DOHH2 (cell line): ENCODE data around the gene SLC12A7.
"Not testable (repeated sequence)": the region's sequence is repeated elsewhere in the genome, so short reads cannot be mapped to it uniquely, and the experiment has no call there.

ENCODE experiments used
- H3F3A ChIP-seq: fragments of 200-600 bp; sonication (generic), shearing (Covaris generic); 2 replicates; pipeline ENCODE4 v1.6.0; 2016; ENCODE audit warnings: antibody characterized with exemption, mild to moderate bottlenecking; ENCODE audit not compliant: control insufficient read depth, insufficient read depth
- H3K27ac ChIP-seq: fragments of 200-600 bp; sonication (generic); 2 replicates; pipeline ENCODE4 v1.5.1; 2014; ENCODE audit warnings: low read depth, mild to moderate bottlenecking, low read length, moderate library complexity
- H3K27me3 ChIP-seq: fragments of 200-600 bp; sonication (generic); 2 replicates; pipeline ENCODE4 v1.6.1; 2014; ENCODE audit warnings: mild to moderate bottlenecking, low read length, mixed read lengths; ENCODE audit not compliant: control insufficient read depth
- H3K36me3 ChIP-seq: fragments of 200-600 bp; sonication (generic); 2 replicates; pipeline ENCODE4 v1.6.1; 2014; ENCODE audit warnings: mild to moderate bottlenecking, low read length, moderate library complexity, mixed read lengths; ENCODE audit not compliant: control insufficient read depth
- H3K4me1 ChIP-seq: fragments of 200-600 bp; sonication (generic); 2 replicates; pipeline ENCODE4 v1.6.1; 2014; ENCODE audit warnings: mild to moderate bottlenecking, low read length, mixed read lengths; ENCODE audit not compliant: control insufficient read depth
- H3K4me2 ChIP-seq: fragments of 200-600 bp; sonication (generic); 2 replicates; pipeline ENCODE4 v1.6.0; 2014; ENCODE audit warnings: mild to moderate bottlenecking, low read length, moderate library complexity
- H3K4me3 ChIP-seq: fragments of 200-600 bp; sonication (generic); 2 replicates; pipeline ENCODE4 v1.5.1; 2014; ENCODE audit warnings: mild to moderate bottlenecking, low read length, mixed read lengths
- H3K79me2 ChIP-seq: fragments of 200-600 bp; sonication (generic); 2 replicates; pipeline ENCODE4 v1.6.1; 2014; ENCODE audit warnings: mild to moderate bottlenecking, low read length, mixed read lengths; ENCODE audit not compliant: control insufficient read depth
- H3K9me2 ChIP-seq: fragments of 200-600 bp; sonication (generic); replicated peaks from 2 replicates; pipeline ENCODE4 v1.6.1; 2014; ENCODE audit warnings: mild to moderate bottlenecking, low read length, mixed read lengths; ENCODE audit not compliant: control insufficient read depth
- H3K9me3 ChIP-seq: fragments of 200-600 bp; sonication (generic); 2 replicates; pipeline ENCODE4 v1.6.1; 2014; ENCODE audit warnings: antibody characterized with exemption, low read length, mixed read lengths; ENCODE audit not compliant: control insufficient read depth, insufficient read depth
- H4K20me1 ChIP-seq: fragments of 200-600 bp; sonication (generic); 2 replicates; pipeline ENCODE4 v1.6.0; 2014; ENCODE audit warnings: low read depth, mild to moderate bottlenecking, antibody characterized with exemption, low read length, moderate library complexity; ENCODE audit not compliant: control insufficient read depth, insufficient read depth
- EZH2phosphoT487 ChIP-seq: fragments of 200-600 bp; sonication (generic); IDR thresholded peaks from 2 replicates; pipeline ENCODE4 v1.6.1; 2017; ENCODE audit warnings: borderline replicate concordance, mild to moderate bottlenecking, antibody characterized with exemption, low read length, moderate library complexity, mixed read lengths
- TF ChIP-seq, protein P1 (sequence below): fragments of 200-600 bp; sonication (generic); IDR thresholded peaks from one replicate; pipeline ENCODE4 v1.5.1; 2014; ENCODE audit warnings: antibody characterized with exemption, mild to moderate bottlenecking, low read depth, low read length; ENCODE audit not compliant: poor library complexity, severe bottlenecking

The SLC12A7 gene

DNA sequence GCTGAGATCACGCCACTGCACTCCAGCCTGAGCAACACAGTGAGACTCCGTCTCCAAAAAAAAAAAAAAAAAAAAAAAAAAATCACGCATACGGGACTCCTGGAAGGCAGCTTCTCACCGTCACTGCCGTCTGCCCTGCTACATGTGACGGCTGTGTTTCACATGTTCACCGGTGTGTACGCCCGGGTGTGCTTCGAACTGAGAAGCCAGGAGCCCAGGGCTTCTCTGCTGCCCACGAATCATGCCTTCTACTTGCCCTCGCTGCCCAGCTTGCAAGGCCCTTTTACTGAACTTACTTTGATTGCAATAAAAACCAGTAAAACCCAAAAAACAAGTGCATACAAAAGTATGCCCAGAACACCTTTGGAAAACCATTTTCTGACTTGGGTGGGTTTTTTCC lies 109.0 kb downstream of the SLC12A7 start:
- Histone ChIP-seq H3K4me2 (no peak overlapping the region), H3K4me1 (no peaks in the 10 kb centered on the region)
- no peak for TF ChIP-seq EZH2phosphoT487
- TF ChIP-seq, protein P1, sequence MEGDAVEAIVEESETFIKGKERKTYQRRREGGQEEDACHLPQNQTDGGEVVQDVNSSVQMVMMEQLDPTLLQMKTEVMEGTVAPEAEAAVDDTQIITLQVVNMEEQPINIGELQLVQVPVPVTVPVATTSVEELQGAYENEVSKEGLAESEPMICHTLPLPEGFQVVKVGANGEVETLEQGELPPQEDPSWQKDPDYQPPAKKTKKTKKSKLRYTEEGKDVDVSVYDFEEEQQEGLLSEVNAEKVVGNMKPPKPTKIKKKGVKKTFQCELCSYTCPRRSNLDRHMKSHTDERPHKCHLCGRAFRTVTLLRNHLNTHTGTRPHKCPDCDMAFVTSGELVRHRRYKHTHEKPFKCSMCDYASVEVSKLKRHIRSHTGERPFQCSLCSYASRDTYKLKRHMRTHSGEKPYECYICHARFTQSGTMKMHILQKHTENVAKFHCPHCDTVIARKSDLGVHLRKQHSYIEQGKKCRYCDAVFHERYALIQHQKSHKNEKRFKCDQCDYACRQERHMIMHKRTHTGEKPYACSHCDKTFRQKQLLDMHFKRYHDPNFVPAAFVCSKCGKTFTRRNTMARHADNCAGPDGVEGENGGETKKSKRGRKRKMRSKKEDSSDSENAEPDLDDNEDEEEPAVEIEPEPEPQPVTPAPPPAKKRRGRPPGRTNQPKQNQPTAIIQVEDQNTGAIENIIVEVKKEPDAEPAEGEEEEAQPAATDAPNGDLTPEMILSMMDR: no peak

DNA sequence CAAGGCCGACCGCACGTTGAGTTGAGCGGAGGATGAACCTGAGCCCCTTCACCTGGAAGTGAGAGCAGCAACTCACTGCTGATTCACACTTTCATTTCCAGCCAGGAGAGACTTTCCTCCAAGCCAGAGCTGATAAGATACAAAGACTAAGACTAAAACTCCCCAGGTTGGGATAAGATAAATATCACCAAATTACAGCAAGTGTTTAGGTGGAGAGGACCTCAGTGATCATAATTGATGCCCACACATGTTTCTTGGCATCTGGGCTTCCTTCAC lies 109.7 kb downstream of the SLC12A7 start:
- TF ChIP-seq, protein P1: no peak
- no peak for TF ChIP-seq EZH2phosphoT487
- Histone ChIP-seq H3F3A (no peaks in the 10 kb centered on the region), H3K9me2 (no peaks in the 10 kb centered on the region), H3K4me3 (no peak overlapping the region), H3K4me1 (no peaks in the 10 kb centered on the region), H4K20me1 (no peaks in the 10 kb centered on the region), H3K9me3 (no peaks in the 10 kb centered on the region), H3K27me3 (0 out of 2 replicates have a peak, but pooled peaks cover 3% of the 10 kb centered on the region), H3K79me2 (no peaks in the 10 kb centered on the region), H3K36me3 (no peaks in the 10 kb centered on the region), H3K4me2 (no peak overlapping the region), H3K27ac (no peak overlapping the region)

More for the DNA sequence above, 109.0 kb downstream of the SLC12A7 start:
- Histone ChIP-seq H3F3A (no peaks in the 10 kb centered on the region), H3K36me3 (no peaks in the 10 kb centered on the region), H3K9me2 (no peaks in the 10 kb centered on the region), H3K79me2 (no peaks in the 10 kb centered on the region), H3K27me3 (peaks cover 7% of the 10 kb centered on the region), H3K9me3 (no peaks in the 10 kb centered on the region), H4K20me1 (no peaks in the 10 kb centered on the region), H3K4me3 (no peak overlapping the region), H3K27ac (no peak overlapping the region)

DNA sequence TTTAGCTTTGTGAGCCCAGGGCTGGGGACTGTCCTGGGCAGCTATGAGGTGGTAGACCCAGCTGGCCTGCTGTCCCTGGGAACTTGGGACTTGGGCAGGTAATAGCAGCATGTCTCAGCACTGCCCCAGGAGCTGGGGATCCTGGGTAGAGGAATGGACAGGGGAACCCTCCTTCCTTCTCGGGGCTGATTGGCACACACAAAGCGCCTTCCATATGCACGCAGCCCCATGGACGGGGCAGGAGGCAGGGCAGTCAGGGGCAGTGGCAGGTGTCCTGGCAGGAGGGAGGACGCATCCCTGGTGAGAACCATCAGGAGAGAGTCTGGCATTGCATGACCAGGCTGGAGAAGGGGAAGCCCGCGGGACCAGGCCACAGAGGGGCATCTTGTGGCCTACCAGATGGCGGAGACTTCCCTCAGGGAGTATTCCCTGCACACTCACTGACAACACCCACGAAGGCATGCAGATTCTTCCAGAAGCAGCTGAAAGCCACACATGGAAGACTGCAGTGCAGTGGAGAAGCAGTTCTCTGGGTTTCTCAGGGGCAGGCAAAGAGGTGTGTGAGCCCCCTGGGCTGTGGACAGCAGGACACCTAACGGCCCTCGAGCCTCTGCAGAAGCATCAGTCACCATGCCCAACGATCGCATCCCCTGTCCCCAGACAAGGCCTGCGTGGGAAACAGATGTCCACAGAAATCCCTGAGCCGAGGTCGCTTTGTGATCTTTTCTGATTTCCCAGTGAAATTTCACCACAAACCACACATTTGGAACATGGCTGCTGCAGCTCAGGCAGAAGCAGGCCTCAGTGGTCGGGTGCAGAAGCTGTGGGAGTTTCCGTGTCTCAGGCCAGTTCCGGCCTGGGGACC lies 110.2 kb downstream of the SLC12A7 start:
- H3K9me2 ChIP-seq: no peaks in the 10 kb centered on the region
- H3K36me3 ChIP-seq: no peaks in the 10 kb centered on the region
- no peaks in the 10 kb centered on the region for H3K9me3 ChIP-seq
- H3K4me1 ChIP-seq: no peaks in the 10 kb centered on the region
- H4K20me1 ChIP-seq: no peaks in the 10 kb centered on the region
- H3F3A ChIP-seq: no peaks in the 10 kb centered on the region
- H3K4me2 ChIP-seq: no peak overlapping the region
- H3K27me3 ChIP-seq: 0 out of 2 replicates have a peak, but pooled peaks cover 3% of the 10 kb centered on the region
- H3K79me2 ChIP-seq: no peaks in the 10 kb centered on the region
- H3K4me3 ChIP-seq: no peak overlapping the region
- TF ChIP-seq, protein P1: no peak
- TF ChIP-seq EZH2phosphoT487: no peak
- H3K27ac ChIP-seq: no peak overlapping the region

DNA sequence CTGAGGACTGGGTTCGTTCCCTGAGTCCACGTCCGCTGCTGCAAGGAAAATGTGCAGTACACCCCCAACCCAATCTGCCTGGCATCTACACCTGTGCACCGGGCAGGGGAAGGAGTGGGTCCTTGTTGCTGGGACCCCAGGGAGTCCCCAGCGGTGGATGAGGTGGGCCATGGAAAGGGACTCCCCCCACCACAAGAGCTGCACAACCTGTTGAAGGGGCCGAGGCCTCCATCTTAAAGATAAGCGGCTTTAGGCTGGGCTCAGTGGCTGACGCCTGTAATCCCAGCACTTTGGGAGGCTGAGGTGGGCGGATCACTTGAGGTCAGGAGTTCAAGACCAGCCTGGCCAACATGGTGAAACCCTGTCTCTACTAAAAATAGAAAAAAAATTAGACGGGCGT lies 111.0 kb downstream of the SLC12A7 start:
- not testable (repeated sequence) for H4K20me1 ChIP-seq, H3K4me1 ChIP-seq, H3K27ac ChIP-seq, H3F3A ChIP-seq, H3K9me3 ChIP-seq, H3K4me3 ChIP-seq, H3K36me3 ChIP-seq, H3K9me2 ChIP-seq, H3K4me2 ChIP-seq, H3K79me2 ChIP-seq, H3K27me3 ChIP-seq
